SK-N-MC (cell line): ENCODE measurements around the gene BBS12.

Experiments used
- EZH2 ChIP-seq: fragments of 200-600 bp; sonication (generic); IDR thresholded peaks from one replicate; pipeline ENCODE4 v1.6.1; 2017; ENCODE audit warnings: antibody characterized with exemption
- FOXP2 ChIP-seq: optimal IDR thresholded peaks from 2 replicates; pipeline ENCODE3; 2011; ENCODE audit warnings: mild to moderate bottlenecking, moderate library complexity; ENCODE audit not compliant: insufficient read depth; ENCODE audit errors: extremely low read length, control extremely low read depth
- POLR2AphosphoS5 ChIP-seq: IDR thresholded peaks from 2 replicates; pipeline ENCODE4 v1.6.1; 2012; ENCODE audit warnings: mild to moderate bottlenecking, low read depth, low read length, borderline replicate concordance

DNA sequence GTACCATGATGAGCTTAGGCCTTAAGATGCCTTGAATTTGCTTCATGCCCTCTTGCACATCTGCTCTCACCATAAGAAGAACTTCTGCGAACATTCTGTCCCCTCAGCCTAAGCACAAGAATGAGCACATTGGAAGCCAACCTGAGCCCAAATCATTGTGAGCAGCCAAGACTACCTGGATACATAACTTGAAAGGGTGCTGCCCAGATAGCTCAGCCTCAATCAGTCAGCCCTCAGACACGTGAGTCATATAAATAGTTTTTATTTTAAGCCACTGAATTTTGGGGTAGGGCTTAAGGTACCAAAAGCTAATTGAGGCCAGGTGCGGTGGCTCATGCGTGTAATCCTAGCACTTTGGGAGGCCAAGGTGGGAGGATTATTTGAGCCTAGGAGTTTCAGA is 27.5 kb upstream of the BBS12 start:
- TF ChIP-seq POLR2AphosphoS5: no peak
- TF ChIP-seq EZH2: no peak
- TF ChIP-seq FOXP2: no peak
